ENCODE measurements around the gene CDH23.

CDH23 gene

GRCh38 chr10:71480662-71481061 lies 83.9 kb downstream of the CDH23 start:
- no peak for DNase-seq (ENCODE audit: extremely low read depth in 1 of 2, low read depth in 1 of 2)

- no peak for DNase-seq (ENCODE audit: extremely low read depth in 1 of 2, low read depth in 1 of 2)
Observed at GRCh38 chr10:71481746-71482410, 85.2 kb downstream of the CDH23 start.

- DNase-seq (ENCODE audit: extremely low read depth in 1 of 2, low read depth in 1 of 2): no peak
Observed at GRCh38 chr10:71482620-71483019, 85.9 kb downstream of the CDH23 start.

GRCh38 chr10:71483135-71483534 lies 86.4 kb downstream of the CDH23 start:
- DNase-seq (ENCODE audit: extremely low read depth in 1 of 2, low read depth in 1 of 2): no peak

- DNase-seq (ENCODE audit: extremely low read depth in 1 of 2, low read depth in 1 of 2): no peak
Observed at GRCh38 chr10:71483885-71484751, 87.4 kb downstream of the CDH23 start.

GRCh38 chr10:71486484-71487114 lies 89.9 kb downstream of the CDH23 start:
- DNase-seq (ENCODE audit: extremely low read depth in 1 of 2, low read depth in 1 of 2): no peak

GRCh38 chr10:71487726-71488125 lies 91.0 kb downstream of the CDH23 start:
- no peak for DNase-seq (ENCODE audit: extremely low read depth in 1 of 2, low read depth in 1 of 2)

GRCh38 chr10:71489077-71489476 lies 92.4 kb downstream of the CDH23 start:
- no peak for DNase-seq (ENCODE audit: extremely low read depth in 1 of 2, low read depth in 1 of 2)

GRCh38 chr10:71492872-71493271 lies 96.2 kb downstream of the CDH23 start:
- DNase-seq (ENCODE audit: extremely low read depth in 1 of 2, low read depth in 1 of 2): no peak

GRCh38 chr10:71493741-71494140 lies 97.0 kb downstream of the CDH23 start:
- DNase-seq (ENCODE audit: extremely low read depth in 1 of 2, low read depth in 1 of 2): no peak

- no peak for DNase-seq (ENCODE audit: extremely low read depth in 1 of 2, low read depth in 1 of 2)
Observed at GRCh38 chr10:71494476-71494875, 97.8 kb downstream of the CDH23 start.

- no peak for DNase-seq (ENCODE audit: extremely low read depth in 1 of 2, low read depth in 1 of 2)
Observed at GRCh38 chr10:71494980-71495381, 98.3 kb downstream of the CDH23 start.

GRCh38 chr10:71496927-71497762 lies 100.4 kb downstream of the CDH23 start:
- DNase-seq (ENCODE audit: extremely low read depth in 1 of 2, low read depth in 1 of 2): no peak

- DNase-seq (ENCODE audit: extremely low read depth in 1 of 2, low read depth in 1 of 2): no peak
Observed at GRCh38 chr10:71497763-71498326, 101.1 kb downstream of the CDH23 start.

GRCh38 chr10:71501402-71501801 lies 104.7 kb downstream of the CDH23 start:
- DNase-seq (ENCODE audit: extremely low read depth in 1 of 2, low read depth in 1 of 2): no peak

- no peak for DNase-seq (ENCODE audit: extremely low read depth in 1 of 2, low read depth in 1 of 2)
Observed at GRCh38 chr10:71502190-71502589, 105.5 kb downstream of the CDH23 start.

GRCh38 chr10:71502851-71503250 lies 106.1 kb downstream of the CDH23 start:
- DNase-seq (ENCODE audit: extremely low read depth in 1 of 2, low read depth in 1 of 2): no peak

GRCh38 chr10:71504168-71504567 lies 107.4 kb downstream of the CDH23 start:
- DNase-seq (ENCODE audit: extremely low read depth in 1 of 2, low read depth in 1 of 2): no peak

- no peak for DNase-seq (ENCODE audit: extremely low read depth in 1 of 2, low read depth in 1 of 2)
Observed at GRCh38 chr10:71504570-71504969, 107.8 kb downstream of the CDH23 start.

GRCh38 chr10:71505862-71506261 lies 109.1 kb downstream of the CDH23 start:
- DNase-seq (ENCODE audit: extremely low read depth in 1 of 2, low read depth in 1 of 2): no peak

- DNase-seq (ENCODE audit: extremely low read depth in 1 of 2, low read depth in 1 of 2): no peak
Observed at GRCh38 chr10:71509444-71509843, 112.7 kb downstream of the CDH23 start.

All from activated CD8-positive, alpha-beta memory T cell treated with anti-CD3 and anti-CD28 coated beads for 1 hour (primary cell).